IPS-15b (cell line): ENCODE data around the gene ZCCHC24.

Source experiments
- H3K27me3 ChIP-seq: one replicate; pipeline ENCODE4 v1.6.1; 2013; ENCODE audit warnings: low read length; ENCODE audit not compliant: control insufficient read depth, insufficient read depth
- H3K36me3 ChIP-seq: one replicate; pipeline ENCODE4 v1.6.1; 2013; ENCODE audit warnings: low read length; ENCODE audit not compliant: control insufficient read depth, insufficient read depth
- H3K4me1 ChIP-seq: one replicate; pipeline ENCODE4 v1.6.1; 2013; ENCODE audit warnings: mild to moderate bottlenecking, low read length; ENCODE audit not compliant: control insufficient read depth, insufficient read depth
- H3K4me3 ChIP-seq: one replicate; pipeline ENCODE4 v1.5.1; 2013; ENCODE audit warnings: low read depth, low read length
- H3K9ac ChIP-seq: one replicate; pipeline ENCODE4 v1.6.1; 2013; ENCODE audit warnings: low read depth, mild to moderate bottlenecking, low read length
- H3K9me3 ChIP-seq: one replicate; pipeline ENCODE4 v1.6.1; 2013; ENCODE audit warnings: mild to moderate bottlenecking, low read length; ENCODE audit not compliant: control insufficient read depth, insufficient read depth

The ZCCHC24 gene

GRCh38 chr10:79483299-79483698 lies 37.9 kb upstream of the ZCCHC24 start:
- Histone ChIP-seq H3K36me3 (no peaks in the 10 kb centered on the region), H3K27me3 (no peaks in the 10 kb centered on the region), H3K9me3 (no peaks in the 10 kb centered on the region), H3K9ac (no peak overlapping the region), H3K4me1 (peaks cover 3% of the 10 kb centered on the region), H3K4me3 (no peak overlapping the region)

GRCh38 chr10:79482741-79483140 lies 37.3 kb upstream of the ZCCHC24 start:
- no peaks in the 10 kb centered on the region for H3K27me3 ChIP-seq
- H3K4me1 ChIP-seq = no peaks in the 10 kb centered on the region
- no peaks in the 10 kb centered on the region for H3K9me3 ChIP-seq
- H3K9ac ChIP-seq = no peak overlapping the region
- H3K36me3 ChIP-seq = no peaks in the 10 kb centered on the region
- H3K4me3 ChIP-seq = no peak overlapping the region

GRCh38 chr10:79482304-79482703 lies 36.9 kb upstream of the ZCCHC24 start:
- no peaks in the 10 kb centered on the region for H3K9me3 ChIP-seq
- no peaks in the 10 kb centered on the region for H3K4me1 ChIP-seq
- H3K27me3 ChIP-seq = no peaks in the 10 kb centered on the region
- no peaks in the 10 kb centered on the region for H3K36me3 ChIP-seq
- no peak overlapping the region for H3K4me3 ChIP-seq
- H3K9ac ChIP-seq = no peak overlapping the region

GRCh38 chr10:79479283-79479909 lies 34.0 kb upstream of the ZCCHC24 start:
- H3K4me1 ChIP-seq = no peaks in the 10 kb centered on the region

GRCh38 chr10:79477456-79477855 lies 32.0 kb upstream of the ZCCHC24 start:
- no peaks in the 10 kb centered on the region for H3K9me3 ChIP-seq
- H3K9ac ChIP-seq = no peak overlapping the region
- peaks cover 3% of the 10 kb centered on the region for H3K27me3 ChIP-seq
- H3K4me3 ChIP-seq = no peak overlapping the region
- H3K4me1 ChIP-seq = no peaks in the 10 kb centered on the region
- H3K36me3 ChIP-seq = no peaks in the 10 kb centered on the region

More at GRCh38 chr10:79479283-79479909, 34.0 kb upstream of the ZCCHC24 start:
- Histone ChIP-seq H3K9me3 (no peaks in the 10 kb centered on the region), H3K27me3 (peaks cover 3% of the 10 kb centered on the region), H3K9ac (no peak overlapping the region), H3K36me3 (no peaks in the 10 kb centered on the region), H3K4me3 (no peak overlapping the region)

- no peaks in the 10 kb centered on the region for H3K4me1 ChIP-seq
- no peaks in the 10 kb centered on the region for H3K36me3 ChIP-seq
- no peak overlapping the region for H3K4me3 ChIP-seq
- H3K9ac ChIP-seq = no peak overlapping the region
- H3K9me3 ChIP-seq = no peaks in the 10 kb centered on the region
- H3K27me3 ChIP-seq = peaks cover 3% of the 10 kb centered on the region
These were observed 31.2 kb upstream of the ZCCHC24 start for GRCh38 chr10:79476645-79477044.

GRCh38 chr10:79475877-79476276 lies 30.5 kb upstream of the ZCCHC24 start:
- Histone ChIP-seq H3K4me3 (no peak overlapping the region), H3K9ac (no peak overlapping the region), H3K27me3 (peaks cover 3% of the 10 kb centered on the region), H3K36me3 (no peaks in the 10 kb centered on the region), H3K4me1 (no peaks in the 10 kb centered on the region), H3K9me3 (no peaks in the 10 kb centered on the region)

- no peak overlapping the region for H3K9ac ChIP-seq
- H3K27me3 ChIP-seq = peaks cover 3% of the 10 kb centered on the region
- no peaks in the 10 kb centered on the region for H3K9me3 ChIP-seq
These were observed 29.8 kb upstream of the ZCCHC24 start for GRCh38 chr10:79475119-79475653.

GRCh38 chr10:79473496-79474095 lies 28.2 kb upstream of the ZCCHC24 start:
- H3K4me3 ChIP-seq = no peak overlapping the region
- no peak overlapping the region for H3K9ac ChIP-seq
- no peaks in the 10 kb centered on the region for H3K9me3 ChIP-seq
- H3K4me1 ChIP-seq = no peaks in the 10 kb centered on the region
- peaks cover 3% of the 10 kb centered on the region for H3K27me3 ChIP-seq
- no peaks in the 10 kb centered on the region for H3K36me3 ChIP-seq

More at GRCh38 chr10:79475119-79475653, 29.8 kb upstream of the ZCCHC24 start:
- Histone ChIP-seq H3K36me3 (no peaks in the 10 kb centered on the region), H3K4me1 (no peaks in the 10 kb centered on the region), H3K4me3 (no peak overlapping the region)

- Histone ChIP-seq H3K36me3 (no peaks in the 10 kb centered on the region), H3K4me1 (no peaks in the 10 kb centered on the region), H3K9ac (no peak overlapping the region), H3K4me3 (no peak overlapping the region), H3K9me3 (no peaks in the 10 kb centered on the region), H3K27me3 (peaks cover 3% of the 10 kb centered on the region)
These were observed 27.5 kb upstream of the ZCCHC24 start for GRCh38 chr10:79472951-79473350.

- Histone ChIP-seq H3K36me3 (no peaks in the 10 kb centered on the region), H3K4me3 (no peak overlapping the region), H3K9me3 (no peaks in the 10 kb centered on the region), H3K4me1 (no peaks in the 10 kb centered on the region), H3K27me3 (peaks cover 3% of the 10 kb centered on the region), H3K9ac (no peak overlapping the region)
These were observed 27.0 kb upstream of the ZCCHC24 start for GRCh38 chr10:79472449-79472848.

GRCh38 chr10:79471776-79472175 lies 26.4 kb upstream of the ZCCHC24 start:
- H3K27me3 ChIP-seq = peaks cover 3% of the 10 kb centered on the region
- no peaks in the 10 kb centered on the region for H3K36me3 ChIP-seq
- H3K4me1 ChIP-seq = no peaks in the 10 kb centered on the region
- no peak overlapping the region for H3K9ac ChIP-seq
- H3K9me3 ChIP-seq = no peaks in the 10 kb centered on the region
- H3K4me3 ChIP-seq = no peak overlapping the region
